GM15510 (cell line): Measurements from ENCODE around the gene HLCS.

Experiments
- POLR2A ChIP-seq: IDR thresholded peaks from 3 replicates; pipeline ENCODE4 v1.6.1; 2011; ENCODE audit warnings: borderline replicate concordance; ENCODE audit not compliant: insufficient read length; ENCODE audit errors: extremely low read depth

The HLCS gene

GRCh38 chr21:36738489-36739126 lies 227.9 kb downstream of the HLCS start:
- no peak for TF ChIP-seq POLR2A

- no peak for TF ChIP-seq POLR2A
These were observed 230.6 kb downstream of the HLCS start for GRCh38 chr21:36735724-36736320.

- no peak for TF ChIP-seq POLR2A
These were observed 231.3 kb downstream of the HLCS start for GRCh38 chr21:36735201-36735515.

DNA sequence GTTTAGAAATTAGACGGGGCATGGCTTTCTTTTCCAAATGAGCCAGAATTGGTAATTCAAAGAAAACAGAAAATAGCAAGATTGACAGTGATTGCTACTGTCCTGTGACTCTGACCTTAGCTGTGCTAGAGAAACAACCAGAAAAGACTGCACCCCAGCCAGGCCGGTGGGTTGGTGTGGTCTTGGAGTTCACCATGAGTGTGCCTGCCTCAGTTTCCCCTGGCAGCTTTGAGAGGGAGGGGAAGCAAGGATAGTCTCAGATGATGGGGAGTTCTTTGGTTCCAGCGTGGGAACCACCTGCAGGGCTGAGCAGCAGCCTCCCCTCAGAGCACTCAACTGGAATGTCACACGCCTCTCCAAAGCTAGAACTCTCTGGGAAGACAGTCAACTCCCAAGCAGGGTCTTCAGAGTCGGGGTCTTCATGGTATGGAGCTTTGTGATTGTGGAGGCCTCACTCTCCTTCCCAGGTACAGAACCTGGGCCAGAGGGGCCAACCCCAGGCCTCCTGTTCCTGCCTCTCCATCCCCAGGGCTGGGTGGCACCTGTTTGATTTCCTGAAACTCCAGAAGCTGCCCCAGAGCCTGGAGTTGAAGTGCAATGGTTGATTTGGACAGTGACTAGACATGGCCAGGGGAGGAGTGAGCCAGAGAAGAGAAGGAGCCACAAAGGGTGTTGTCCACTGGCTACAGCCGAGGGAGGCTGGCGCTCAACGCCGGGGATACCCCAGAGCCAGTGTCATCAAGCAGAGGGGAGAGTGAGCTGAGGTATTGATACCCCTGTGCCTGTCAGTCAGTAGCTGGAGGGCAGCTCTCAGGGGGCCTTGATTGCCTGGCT lies 231.9 kb downstream of the HLCS start:
- TF ChIP-seq POLR2A = no peak

DNA sequence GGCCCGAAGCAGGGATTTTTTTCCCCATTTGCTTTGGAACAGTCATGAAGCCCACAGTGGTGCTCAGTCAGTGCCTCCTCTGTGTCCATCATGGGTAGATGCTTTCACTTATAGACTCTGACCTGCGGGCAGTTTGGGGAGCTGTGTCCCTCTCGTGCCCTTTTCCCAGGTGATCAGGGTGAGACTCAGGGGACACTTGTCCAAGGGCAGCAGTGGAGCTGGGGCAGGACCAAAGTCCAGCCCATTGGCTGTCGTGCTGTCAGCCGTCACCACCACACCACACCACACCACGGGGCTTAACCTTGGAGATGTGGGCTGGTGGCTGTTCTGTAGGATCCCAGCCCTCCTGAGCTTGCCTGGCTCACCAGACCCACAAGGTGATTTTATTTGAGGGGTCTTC lies 232.6 kb downstream of the HLCS start:
- TF ChIP-seq POLR2A = no peak

DNA sequence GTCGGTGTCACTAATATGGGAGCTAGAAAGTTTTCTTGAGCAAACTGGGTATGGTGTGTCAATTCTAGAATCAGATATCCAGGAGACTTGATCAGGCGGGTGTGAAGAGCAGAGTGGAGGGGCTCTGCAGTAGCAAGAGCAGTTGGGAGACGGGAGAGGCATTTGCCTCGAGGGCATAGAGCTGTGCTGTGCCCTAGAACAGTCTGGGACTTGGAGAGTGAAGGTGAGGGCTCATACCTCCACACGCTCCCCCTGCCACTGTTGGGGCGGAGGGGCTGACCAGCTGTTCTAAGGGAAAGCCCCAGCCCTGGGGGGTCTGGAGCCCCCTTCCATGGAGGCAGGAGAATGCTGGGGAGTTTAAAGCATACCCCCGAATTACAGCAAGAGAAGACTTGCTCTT lies 233.7 kb downstream of the HLCS start:
- no peak for TF ChIP-seq POLR2A

DNA sequence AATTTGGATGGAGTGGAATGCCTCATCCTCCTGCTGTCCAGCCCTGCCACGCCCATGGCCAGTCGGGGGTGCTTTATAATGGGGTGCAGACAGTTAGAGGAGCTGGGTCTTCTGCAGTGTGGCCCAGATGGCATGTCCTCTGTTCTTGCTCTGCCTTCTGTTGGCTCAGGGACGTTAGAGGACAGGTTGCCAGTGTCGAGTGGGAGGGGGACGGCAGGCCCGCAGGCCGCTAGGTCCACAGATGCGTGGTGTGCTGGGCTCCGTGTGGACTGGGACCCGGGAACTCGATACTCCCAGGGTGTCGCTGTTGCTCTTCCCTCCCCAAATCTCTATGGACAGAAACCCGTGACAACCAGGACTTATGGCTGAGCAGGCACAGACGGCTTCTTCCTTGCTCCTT lies 234.3 kb downstream of the HLCS start:
- no peak for TF ChIP-seq POLR2A

DNA sequence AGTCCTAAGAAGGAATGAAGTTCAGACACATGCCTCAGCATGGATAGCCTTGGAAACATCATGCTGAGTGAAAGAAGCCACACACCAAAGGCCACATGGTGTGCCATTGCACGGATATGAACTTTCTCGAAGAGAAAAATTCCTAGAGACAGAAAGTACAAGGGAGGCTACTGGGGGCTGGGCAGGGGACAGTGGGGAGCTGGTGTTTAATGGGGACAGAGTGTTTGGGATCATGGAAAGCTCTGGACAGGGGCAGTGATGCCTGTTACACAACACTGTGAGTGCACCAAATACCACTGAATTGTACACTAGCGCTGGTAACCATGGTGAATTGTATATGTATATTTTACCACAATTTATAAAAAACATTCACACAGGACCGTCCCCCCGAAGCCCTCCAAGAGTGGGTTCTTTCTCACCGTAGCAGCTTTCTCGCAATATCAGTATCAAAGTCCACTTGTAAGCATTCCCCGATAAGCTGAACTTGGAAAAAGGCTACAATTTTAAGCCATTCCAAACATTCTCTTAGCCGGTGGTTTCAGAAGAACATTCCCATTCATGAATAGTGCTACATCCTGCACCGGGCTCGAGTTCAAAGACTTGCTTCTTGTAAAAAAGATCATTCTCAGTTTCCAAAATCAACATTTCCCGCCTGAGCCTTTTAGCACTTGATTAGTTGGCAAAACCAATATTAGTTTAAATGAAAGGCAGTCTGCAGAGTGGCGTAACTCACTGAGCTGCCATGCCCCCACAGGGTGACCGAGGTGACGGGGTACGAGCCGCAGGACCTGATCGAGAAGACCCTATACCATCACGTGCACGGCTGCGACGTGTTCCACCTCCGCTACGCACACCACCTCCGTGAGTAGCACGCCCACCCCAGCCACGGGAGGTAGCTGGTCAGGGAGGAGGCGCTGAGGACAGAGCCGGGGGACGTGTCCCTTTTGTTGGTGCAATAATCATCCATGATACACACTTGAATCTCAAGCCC lies 235.9 kb downstream of the HLCS start:
- TF ChIP-seq POLR2A = no peak

- no peak for TF ChIP-seq POLR2A
These were observed 237.0 kb downstream of the HLCS start for GRCh38 chr21:36729310-36729970.

- TF ChIP-seq POLR2A = no peak
These were observed 237.9 kb downstream of the HLCS start for GRCh38 chr21:36728371-36729111.

DNA sequence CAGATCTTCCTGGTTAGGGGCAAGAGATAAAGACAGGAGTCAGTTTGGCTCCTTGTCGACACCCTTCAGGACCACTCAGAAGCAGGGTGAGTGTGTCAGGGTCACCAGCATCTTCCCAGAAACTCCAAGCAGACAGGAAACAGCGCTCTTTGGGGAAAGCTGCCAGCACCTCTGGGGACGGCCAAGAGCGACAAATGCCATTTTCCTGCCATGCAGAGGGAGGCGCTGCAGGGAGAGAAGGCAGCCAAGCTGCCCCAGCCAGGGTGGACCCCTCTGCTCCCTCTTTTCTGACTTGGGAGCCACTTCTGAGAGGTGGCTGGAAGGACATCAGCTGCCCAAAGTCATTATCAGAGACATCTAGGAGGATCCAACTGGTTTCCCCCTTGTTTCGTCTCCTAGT lies 238.6 kb downstream of the HLCS start:
- no peak for TF ChIP-seq POLR2A

DNA sequence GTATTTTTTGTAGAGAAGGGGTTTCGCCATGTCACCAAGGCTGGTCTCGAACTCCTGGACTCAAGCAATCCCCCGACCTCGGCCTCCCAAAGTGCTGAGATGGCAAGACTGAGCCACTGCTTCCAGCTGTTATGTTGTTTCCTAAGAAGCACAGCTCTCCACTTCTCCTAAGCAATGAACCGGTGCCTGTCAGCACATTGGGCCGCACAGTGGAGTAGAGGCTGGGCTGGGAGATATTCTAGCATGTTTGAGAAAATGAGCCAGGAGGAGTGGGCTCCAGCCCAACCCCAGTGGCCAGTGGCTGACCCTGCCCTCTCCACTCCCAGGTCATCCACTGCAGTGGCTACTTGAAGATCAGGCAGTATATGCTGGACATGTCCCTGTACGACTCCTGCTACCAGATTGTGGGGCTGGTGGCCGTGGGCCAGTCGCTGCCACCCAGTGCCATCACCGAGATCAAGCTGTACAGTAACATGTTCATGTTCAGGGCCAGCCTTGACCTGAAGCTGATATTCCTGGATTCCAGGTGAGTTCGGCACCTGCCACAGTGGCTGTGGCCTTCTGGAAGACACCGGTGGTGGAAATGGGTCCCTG lies 240.6 kb downstream of the HLCS start:
- TF ChIP-seq POLR2A = no peak

GRCh38 chr21:36724660-36725059 lies 241.8 kb downstream of the HLCS start:
- TF ChIP-seq POLR2A = no peak
